ENCODE results near the gene MAPK8IP3. TPM values are rescaled to one million over a fixed set of nuclear protein-coding genes. Genes with fewer than 3 reads are reported as not detected.

The MAPK8IP3 gene
- total and polyA plus RNA-seq, 2 donors (not counting 1 experiment from before 2014, with no cell fraction given): 249 to 340 TPM

DNA sequence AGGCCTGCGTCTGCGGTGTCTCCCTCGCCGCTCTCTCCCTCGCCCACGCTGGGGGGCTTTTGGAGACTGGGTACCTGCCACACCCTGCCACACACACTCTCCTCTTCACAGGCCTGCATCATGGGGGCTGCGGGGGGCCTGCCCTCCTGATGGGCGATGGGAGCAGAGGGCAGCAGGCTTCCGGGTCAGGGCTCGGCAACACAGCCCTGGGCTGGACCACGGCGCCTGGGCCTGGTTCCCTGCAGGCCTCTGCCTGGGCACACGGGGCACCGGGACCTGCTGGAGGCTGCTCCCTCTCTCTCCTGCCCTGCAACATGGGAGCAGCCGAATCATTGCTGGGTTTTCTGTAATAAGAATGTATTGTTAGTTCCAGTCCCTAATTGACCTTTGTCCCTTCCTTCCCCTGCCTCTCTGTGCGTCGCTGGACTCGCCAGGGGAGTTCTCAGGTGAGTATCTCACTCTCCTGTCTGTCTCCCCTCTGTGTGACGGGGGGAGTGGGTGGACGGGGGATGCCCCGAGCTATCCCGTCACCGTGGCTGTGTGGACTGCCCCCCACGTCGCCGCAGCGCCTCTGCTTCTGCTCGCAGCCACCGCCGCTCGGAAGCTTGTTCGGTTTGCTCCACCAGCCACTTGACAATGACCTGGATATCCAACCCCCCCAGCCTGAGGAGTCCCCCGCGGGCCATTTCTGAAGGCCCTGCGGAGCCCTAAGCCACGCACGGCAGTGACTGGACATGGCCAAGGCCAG, 51.9 kb downstream of the MAPK8IP3 start:
- no peak overlapping the region for H3K27ac Mint-ChIP-seq
- intact Hi-C loops (cut with micrococcal nuclease): no loop called here
- WGBS (ENCODE audit: insufficient coverage): 96% methylated on average over 30 of the region's 37 CpGs

DNA sequence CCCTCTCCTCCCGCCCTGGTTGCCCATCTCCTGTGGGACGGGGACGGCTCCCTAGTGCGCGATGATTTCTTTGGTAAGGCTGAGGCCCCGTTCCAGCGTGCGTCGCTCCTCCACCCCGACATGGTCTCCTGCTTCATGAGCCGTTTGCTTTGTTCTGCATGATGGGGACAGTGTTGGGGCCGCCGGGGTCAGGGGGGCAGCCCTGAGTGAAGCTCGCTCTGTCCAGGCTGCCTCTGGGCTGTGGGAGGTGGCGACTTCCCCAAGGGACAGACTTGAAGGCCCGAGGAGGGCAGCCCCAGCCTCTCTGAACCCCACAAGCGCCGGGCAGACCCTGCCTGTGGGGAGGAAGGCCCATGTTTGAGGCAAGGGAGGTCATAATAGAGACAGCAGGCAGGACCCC, 52.9 kb downstream of the MAPK8IP3 start:
- no peaks in the 10 kb centered on the region for H3K27me3 Mint-ChIP-seq
- Histone ChIP-seq H3K27me3 (replicated peaks in 1 of 4; ENCODE audit: control extremely low read depth in 1 of 4, control insufficient read depth in 3 of 4, insufficient read depth in 4 of 4, low read length in 3 of 4) (no peaks in the 10 kb centered on the region), H3K4me3 (ENCODE audit: control extremely low read depth in 1 of 5, extremely low read depth in 1 of 5, insufficient read depth in 1 of 5, low read depth in 2 of 5, low read length in 4 of 5) (no peak overlapping the region), H3K4me1 (ENCODE audit: control insufficient read depth in 2 of 2, insufficient read depth in 2 of 2, low read length in 2 of 2) (no peaks in the 10 kb centered on the region), H3K79me2 (ENCODE audit: control insufficient read depth, insufficient read depth, low read length) (no peaks in the 10 kb centered on the region), H3K9ac (ENCODE audit: low read length) (no peak overlapping the region), H3K4me2 (replicated peaks; ENCODE audit: low read depth, low read length, poor library complexity, severe bottlenecking) (no peak overlapping the region), H4K20me1 (ENCODE audit: control insufficient read depth, insufficient read depth, low read length, poor library complexity, severe bottlenecking) (peaks cover 8% of the 10 kb centered on the region), H2AFZ (ENCODE audit: insufficient read depth, low read depth, low read length, poor library complexity, severe bottlenecking) (no peak overlapping the region), H3K9me3 (ENCODE audit: control extremely low read depth in 1 of 3, control insufficient read depth in 2 of 3, insufficient read depth in 1 of 3, low read length in 2 of 3) (peaks cover 0 to 1% (median 0%) of the 10 kb centered on the region in 3 donors), H3K36me3 (replicated peaks in 1 of 2; ENCODE audit: control extremely low read depth in 1 of 2, control insufficient read depth in 1 of 2, extremely low read depth in 1 of 2, insufficient read depth in 2 of 2, low read length in 1 of 2) (peaks cover 0 to 55% of the 10 kb centered on the region in 2 experiments), H3K27ac (ENCODE audit: low read length in 2 of 2) (no peak overlapping the region)
- ATAC-seq (ENCODE audit: low read depth): no peak
- WGBS (ENCODE audit: insufficient coverage): 96% methylated on average over 13 of the region's 18 CpGs
- CTCF ChIA-PET: no interaction called here
- no peaks in the 10 kb centered on the region for H3K4me1 Mint-ChIP-seq
- no peak for DNase-seq
- intact Hi-C loops (cut with micrococcal nuclease): no loop called here
- POLR2A ChIA-PET: interaction anchor here (1.2 kb wide), 1 partner anchor 9 kb away, joined by 3 read pairs; no protein-coding TSS in a partner anchor
- no peak overlapping the region for H3K27ac Mint-ChIP-seq
- no peaks in the 10 kb centered on the region for H3K9me3 Mint-ChIP-seq (ENCODE audit: insufficient read depth)
- no peak overlapping the region for H3K4me3 Mint-ChIP-seq
- TF ChIP-seq, protein P1, sequence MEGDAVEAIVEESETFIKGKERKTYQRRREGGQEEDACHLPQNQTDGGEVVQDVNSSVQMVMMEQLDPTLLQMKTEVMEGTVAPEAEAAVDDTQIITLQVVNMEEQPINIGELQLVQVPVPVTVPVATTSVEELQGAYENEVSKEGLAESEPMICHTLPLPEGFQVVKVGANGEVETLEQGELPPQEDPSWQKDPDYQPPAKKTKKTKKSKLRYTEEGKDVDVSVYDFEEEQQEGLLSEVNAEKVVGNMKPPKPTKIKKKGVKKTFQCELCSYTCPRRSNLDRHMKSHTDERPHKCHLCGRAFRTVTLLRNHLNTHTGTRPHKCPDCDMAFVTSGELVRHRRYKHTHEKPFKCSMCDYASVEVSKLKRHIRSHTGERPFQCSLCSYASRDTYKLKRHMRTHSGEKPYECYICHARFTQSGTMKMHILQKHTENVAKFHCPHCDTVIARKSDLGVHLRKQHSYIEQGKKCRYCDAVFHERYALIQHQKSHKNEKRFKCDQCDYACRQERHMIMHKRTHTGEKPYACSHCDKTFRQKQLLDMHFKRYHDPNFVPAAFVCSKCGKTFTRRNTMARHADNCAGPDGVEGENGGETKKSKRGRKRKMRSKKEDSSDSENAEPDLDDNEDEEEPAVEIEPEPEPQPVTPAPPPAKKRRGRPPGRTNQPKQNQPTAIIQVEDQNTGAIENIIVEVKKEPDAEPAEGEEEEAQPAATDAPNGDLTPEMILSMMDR (IDR thresholded peaks at IDR 0.05): no peak
- TF ChIP-seq EZH2 (IDR thresholded peaks at IDR 0.05; ENCODE audit: borderline replicate concordance, insufficient read depth, low read depth, low read length, poor library complexity, severe bottlenecking): no peak

More for the DNA sequence above, 51.9 kb downstream of the MAPK8IP3 start:
- POLR2A ChIA-PET: no interaction called here
- H3K79me2 ChIP-seq (ENCODE audit: control insufficient read depth, insufficient read depth, low read length): no peaks in the 10 kb centered on the region
- Mint-ChIP-seq H3K4me3 (no peak overlapping the region), H3K27me3 (no peaks in the 10 kb centered on the region), H3K4me1 (no peaks in the 10 kb centered on the region), H3K9me3 (ENCODE audit: insufficient read depth) (no peaks in the 10 kb centered on the region)
- CTCF ChIA-PET: no interaction called here
- DNase-seq (no peak), ATAC-seq (ENCODE audit: low read depth) (no peak)
- no peak overlapping the region for H3K9ac ChIP-seq (ENCODE audit: low read length)
- H3K36me3 ChIP-seq (replicated peaks in 1 of 2; ENCODE audit: control extremely low read depth in 1 of 2, control insufficient read depth in 1 of 2, extremely low read depth in 1 of 2, insufficient read depth in 2 of 2, low read length in 1 of 2): peaks cover 0 to 51% of the 10 kb centered on the region in 2 experiments
- H3K4me1 ChIP-seq (ENCODE audit: control insufficient read depth in 2 of 2, insufficient read depth in 2 of 2, low read length in 2 of 2): no peaks in the 10 kb centered on the region
- no peak overlapping the region for H3K27ac ChIP-seq (ENCODE audit: low read length in 2 of 2)
- no peaks in the 10 kb centered on the region for H3K27me3 ChIP-seq (replicated peaks in 1 of 4; ENCODE audit: control extremely low read depth in 1 of 4, control insufficient read depth in 3 of 4, insufficient read depth in 4 of 4, low read length in 3 of 4)
- TF ChIP-seq EZH2 (IDR thresholded peaks at IDR 0.05; ENCODE audit: borderline replicate concordance, insufficient read depth, low read depth, low read length, poor library complexity, severe bottlenecking): no peak
- TF ChIP-seq, protein P1 (IDR thresholded peaks at IDR 0.05): no peak
- H2AFZ ChIP-seq (ENCODE audit: insufficient read depth, low read depth, low read length, poor library complexity, severe bottlenecking): no peak overlapping the region
- peaks cover 4% of the 10 kb centered on the region for H4K20me1 ChIP-seq (ENCODE audit: control insufficient read depth, insufficient read depth, low read length, poor library complexity, severe bottlenecking)
- no peak overlapping the region for H3K4me2 ChIP-seq (replicated peaks; ENCODE audit: low read depth, low read length, poor library complexity, severe bottlenecking)
- no peak overlapping the region for H3K4me3 ChIP-seq (ENCODE audit: control extremely low read depth in 1 of 5, extremely low read depth in 1 of 5, insufficient read depth in 1 of 5, low read depth in 2 of 5, low read length in 4 of 5)
- H3K9me3 ChIP-seq (ENCODE audit: control extremely low read depth in 1 of 3, control insufficient read depth in 2 of 3, insufficient read depth in 1 of 3, low read length in 2 of 3): no peaks in the 10 kb centered on the region
